Activated gamma-delta T cell treated with anti-CD3 and anti-CD28 coated beads, Interleukin-2, amount 50 U/mL, for 16 hours (primary cell): Measurements from ENCODE around the gene GNG4.

Experiments used
- DNase-seq: peaks from one replicate; pipeline ENCODE4 v3.0.0-alpha.2; 2020; ENCODE audit warnings: low read depth

GNG4 gene

GRCh38 chr1:235649368-235650163 lies at the start of gene GNG4:
GNG4 (minus strand) TSS chr1:235649784; CDS start chr1:235583838, 65,946 bp downstream.
- no peak for DNase-seq

- DNase-seq = no peak
Observed at GRCh38 chr1:235697508-235697907, 47.9 kb upstream of the GNG4 start.

- DNase-seq = no peak
Observed at GRCh38 chr1:235689356-235689755, 39.8 kb upstream of the GNG4 start.

GRCh38 chr1:235688096-235688495 lies 38.5 kb upstream of the GNG4 start:
- DNase-seq = no peak

- no peak for DNase-seq
Observed at GRCh38 chr1:235683653-235684052, 34.1 kb upstream of the GNG4 start.

- DNase-seq = no peak
Observed at GRCh38 chr1:235682216-235682615, 32.6 kb upstream of the GNG4 start.

GRCh38 chr1:235679644-235680043 lies 30.1 kb upstream of the GNG4 start:
- no peak for DNase-seq

- no peak for DNase-seq
Observed at GRCh38 chr1:235679005-235679404, 29.4 kb upstream of the GNG4 start.

- no peak for DNase-seq
Observed at GRCh38 chr1:235675152-235675890, 25.7 kb upstream of the GNG4 start.

GRCh38 chr1:235673981-235674380 lies 24.4 kb upstream of the GNG4 start:
- DNase-seq = no peak

- DNase-seq = no peak
Observed at GRCh38 chr1:235671992-235672391, 22.4 kb upstream of the GNG4 start.

GRCh38 chr1:235670157-235670776 lies 20.7 kb upstream of the GNG4 start:
- DNase-seq = no peak

- DNase-seq = no peak
Observed at GRCh38 chr1:235669277-235669676, 19.7 kb upstream of the GNG4 start.

- no peak for DNase-seq
Observed at GRCh38 chr1:235663628-235664027, 14.0 kb upstream of the GNG4 start.

- no peak for DNase-seq
Observed at GRCh38 chr1:235661568-235661967, 12.0 kb upstream of the GNG4 start.

- no peak for DNase-seq
Observed at GRCh38 chr1:235659186-235659771, 9.7 kb upstream of the GNG4 start.

- no peak for DNase-seq
Observed at GRCh38 chr1:235657747-235658526, 8.4 kb upstream of the GNG4 start.

GRCh38 chr1:235657269-235657668 lies 7.7 kb upstream of the GNG4 start:
- no peak for DNase-seq

- no peak for DNase-seq
Observed at GRCh38 chr1:235652364-235652763, 2.8 kb upstream of the GNG4 start.

GRCh38 chr1:235651170-235651806 lies 1.7 kb upstream of the GNG4 start:
- no peak for DNase-seq
